ENCODE data around the gene TALDO1.

DNA sequence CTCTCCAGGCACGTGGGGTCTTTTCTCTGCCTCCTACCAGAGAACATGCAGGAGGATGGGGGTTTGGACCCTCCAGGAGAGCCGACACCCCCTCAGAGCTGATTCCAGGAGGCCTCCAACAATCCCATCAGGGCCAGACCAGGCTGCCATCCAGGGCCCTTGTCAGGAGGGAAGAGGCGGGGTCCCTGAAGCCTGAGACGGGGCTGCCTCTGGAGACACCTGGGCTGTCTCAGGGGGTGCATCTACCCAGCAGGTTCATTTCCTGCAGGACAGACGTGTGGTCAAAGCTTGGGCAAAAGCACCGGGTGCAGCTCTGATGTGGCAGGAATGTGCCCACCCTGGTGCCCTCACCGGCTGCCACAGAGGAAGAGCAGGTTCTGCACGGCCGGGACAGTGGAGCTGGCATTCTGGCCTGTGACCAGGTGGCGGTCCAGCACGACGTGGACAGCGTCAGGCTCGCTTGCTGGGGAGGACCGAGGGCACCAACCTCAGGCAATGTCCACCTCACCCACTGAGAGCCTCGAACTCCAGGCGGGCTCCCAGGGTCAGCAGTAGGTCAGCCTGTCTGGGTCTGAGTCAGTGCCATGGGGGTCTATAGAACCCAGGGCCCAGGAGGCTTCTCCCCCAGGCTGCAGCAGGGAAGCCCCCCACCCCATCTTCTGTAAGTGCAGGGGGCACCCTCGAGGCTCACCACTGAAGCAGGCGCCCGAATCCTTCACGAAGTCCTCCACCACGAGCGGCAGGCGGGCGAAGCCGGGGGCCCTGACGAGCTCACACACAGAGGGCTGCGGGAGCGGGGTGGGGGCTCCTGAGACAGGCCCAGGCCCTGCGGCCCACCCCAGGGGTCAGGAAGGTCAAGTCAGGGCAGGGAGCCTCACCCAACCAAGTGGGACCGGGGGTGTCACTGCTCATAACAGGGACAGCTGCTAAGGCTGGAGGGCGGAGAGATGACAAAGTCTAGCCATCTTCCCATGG lies 23.7 kb downstream of the TALDO1 start:
- TF ChIP-seq, protein P1, sequence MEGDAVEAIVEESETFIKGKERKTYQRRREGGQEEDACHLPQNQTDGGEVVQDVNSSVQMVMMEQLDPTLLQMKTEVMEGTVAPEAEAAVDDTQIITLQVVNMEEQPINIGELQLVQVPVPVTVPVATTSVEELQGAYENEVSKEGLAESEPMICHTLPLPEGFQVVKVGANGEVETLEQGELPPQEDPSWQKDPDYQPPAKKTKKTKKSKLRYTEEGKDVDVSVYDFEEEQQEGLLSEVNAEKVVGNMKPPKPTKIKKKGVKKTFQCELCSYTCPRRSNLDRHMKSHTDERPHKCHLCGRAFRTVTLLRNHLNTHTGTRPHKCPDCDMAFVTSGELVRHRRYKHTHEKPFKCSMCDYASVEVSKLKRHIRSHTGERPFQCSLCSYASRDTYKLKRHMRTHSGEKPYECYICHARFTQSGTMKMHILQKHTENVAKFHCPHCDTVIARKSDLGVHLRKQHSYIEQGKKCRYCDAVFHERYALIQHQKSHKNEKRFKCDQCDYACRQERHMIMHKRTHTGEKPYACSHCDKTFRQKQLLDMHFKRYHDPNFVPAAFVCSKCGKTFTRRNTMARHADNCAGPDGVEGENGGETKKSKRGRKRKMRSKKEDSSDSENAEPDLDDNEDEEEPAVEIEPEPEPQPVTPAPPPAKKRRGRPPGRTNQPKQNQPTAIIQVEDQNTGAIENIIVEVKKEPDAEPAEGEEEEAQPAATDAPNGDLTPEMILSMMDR (IDR thresholded peaks at IDR 0.05; ENCODE audit: low read depth, low read length, missing input control) = no peak
- TF ChIP-seq YY1 (IDR thresholded peaks at IDR 0.05) = no peak
- no peak for TF ChIP-seq EGR1 (IDR thresholded peaks at IDR 0.05; ENCODE audit: low read depth in 2 of 2)
- TF ChIP-seq, protein P2, sequence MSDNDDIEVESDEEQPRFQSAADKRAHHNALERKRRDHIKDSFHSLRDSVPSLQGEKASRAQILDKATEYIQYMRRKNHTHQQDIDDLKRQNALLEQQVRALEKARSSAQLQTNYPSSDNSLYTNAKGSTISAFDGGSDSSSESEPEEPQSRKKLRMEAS (IDR thresholded peaks at IDR 0.05) = no peak
- no peak for TF ChIP-seq GABPA (IDR thresholded peaks at IDR 0.05 in 1 of 2, conservative IDR thresholded peaks at IDR 0.05 in 1 of 2)
- TF ChIP-seq, protein P3, sequence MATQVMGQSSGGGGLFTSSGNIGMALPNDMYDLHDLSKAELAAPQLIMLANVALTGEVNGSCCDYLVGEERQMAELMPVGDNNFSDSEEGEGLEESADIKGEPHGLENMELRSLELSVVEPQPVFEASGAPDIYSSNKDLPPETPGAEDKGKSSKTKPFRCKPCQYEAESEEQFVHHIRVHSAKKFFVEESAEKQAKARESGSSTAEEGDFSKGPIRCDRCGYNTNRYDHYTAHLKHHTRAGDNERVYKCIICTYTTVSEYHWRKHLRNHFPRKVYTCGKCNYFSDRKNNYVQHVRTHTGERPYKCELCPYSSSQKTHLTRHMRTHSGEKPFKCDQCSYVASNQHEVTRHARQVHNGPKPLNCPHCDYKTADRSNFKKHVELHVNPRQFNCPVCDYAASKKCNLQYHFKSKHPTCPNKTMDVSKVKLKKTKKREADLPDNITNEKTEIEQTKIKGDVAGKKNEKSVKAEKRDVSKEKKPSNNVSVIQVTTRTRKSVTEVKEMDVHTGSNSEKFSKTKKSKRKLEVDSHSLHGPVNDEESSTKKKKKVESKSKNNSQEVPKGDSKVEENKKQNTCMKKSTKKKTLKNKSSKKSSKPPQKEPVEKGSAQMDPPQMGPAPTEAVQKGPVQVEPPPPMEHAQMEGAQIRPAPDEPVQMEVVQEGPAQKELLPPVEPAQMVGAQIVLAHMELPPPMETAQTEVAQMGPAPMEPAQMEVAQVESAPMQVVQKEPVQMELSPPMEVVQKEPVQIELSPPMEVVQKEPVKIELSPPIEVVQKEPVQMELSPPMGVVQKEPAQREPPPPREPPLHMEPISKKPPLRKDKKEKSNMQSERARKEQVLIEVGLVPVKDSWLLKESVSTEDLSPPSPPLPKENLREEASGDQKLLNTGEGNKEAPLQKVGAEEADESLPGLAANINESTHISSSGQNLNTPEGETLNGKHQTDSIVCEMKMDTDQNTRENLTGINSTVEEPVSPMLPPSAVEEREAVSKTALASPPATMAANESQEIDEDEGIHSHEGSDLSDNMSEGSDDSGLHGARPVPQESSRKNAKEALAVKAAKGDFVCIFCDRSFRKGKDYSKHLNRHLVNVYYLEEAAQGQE (IDR thresholded peaks at IDR 0.05) = no peak
- no peak for TF ChIP-seq TAF1 (conservative IDR thresholded peaks at IDR 0.05)
- TF ChIP-seq RAD21 (IDR thresholded peaks at IDR 0.05) = no peak
- TF ChIP-seq HNF4A (conservative IDR thresholded peaks at IDR 0.05) = no peak
